Measurements from ENCODE around the gene LRP11. TPM values are rescaled to one million over a fixed set of nuclear protein-coding genes. Genes with fewer than 3 reads are reported as not detected.

The LRP11 gene
- total and polyA plus RNA-seq, 2 of the 13 experiments (the other 11 are each of a cell fraction or from before 2014, with no cell fraction given): 32.4 to 48.9 TPM

GRCh38 chr6:149872233-149872632 is 8.1 kb upstream of the LRP11 start:
- peaks cover 18% of the 10 kb centered on the region for H3K4me1 ChIP-seq (ENCODE audit: insufficient read depth, low read length)
- ChIA-PET CTCF (ENCODE audit: low intra/inter-chr PET ratio, low total read pairs) (no interaction called here), POLR2A (no interaction called here)
- no peaks in the 10 kb centered on the region for H3K9me3 ChIP-seq (ENCODE audit: low read length)
- H3K4me3 ChIP-seq (replicated peaks in 1 of 3; ENCODE audit: insufficient read depth in 1 of 3, low read depth in 2 of 3, low read length in 3 of 3): no peak overlapping the region
- DNase-seq (ENCODE audit: low spot score) (no peak), ATAC-seq (no peak), FAIRE-seq (no peak)
- no peak overlapping the region for H3K27ac ChIP-seq (ENCODE audit: extremely low read length, insufficient read depth, low read length)
- in situ Hi-C loops (cut with HindIII; ENCODE audit: extremely low pct_ligation_motif_present, low pct_unique_long_range_greater_than_20kb): no loop called here
- no peak overlapping the region for H3K9ac ChIP-seq (ENCODE audit: insufficient read depth, low read depth, low read length)
- H3K79me2 ChIP-seq (ENCODE audit: insufficient read depth, low read length): no peaks in the 10 kb centered on the region
- H2AFZ ChIP-seq (ENCODE audit: low read length): no peak overlapping the region
- no peak overlapping the region for H3K4me2 ChIP-seq (ENCODE audit: low read depth, low read length)
- peaks cover 1 to 11% of the 10 kb centered on the region in 2 experiments; a peak in 2 of 5 replicates for H3K27me3 ChIP-seq (ENCODE audit: control insufficient read depth in 1 of 2, insufficient read depth in 2 of 2, low read length in 2 of 2)
- H3K36me3 ChIP-seq (replicated peaks in 1 of 2; ENCODE audit: control insufficient read depth in 1 of 2, insufficient read depth in 2 of 2, low read length in 2 of 2): no peaks in the 10 kb centered on the region
- WGBS (ENCODE audit: low lambda C conversion rate): 19% methylated on average over 1 of the region's 1 CpG
- no TSS peak for BruUV-seq (replicated peaks)
- intact Hi-C loops (cut with micrococcal nuclease; ENCODE audit: unreplicated experiment): no loop called here
- no peaks in the 10 kb centered on the region for H4K20me1 ChIP-seq (ENCODE audit: insufficient read depth, low read length)
- TF ChIP-seq SP2 (CRISPR knock-in tag; IDR thresholded peaks at IDR 0.05): no peak

DNA sequence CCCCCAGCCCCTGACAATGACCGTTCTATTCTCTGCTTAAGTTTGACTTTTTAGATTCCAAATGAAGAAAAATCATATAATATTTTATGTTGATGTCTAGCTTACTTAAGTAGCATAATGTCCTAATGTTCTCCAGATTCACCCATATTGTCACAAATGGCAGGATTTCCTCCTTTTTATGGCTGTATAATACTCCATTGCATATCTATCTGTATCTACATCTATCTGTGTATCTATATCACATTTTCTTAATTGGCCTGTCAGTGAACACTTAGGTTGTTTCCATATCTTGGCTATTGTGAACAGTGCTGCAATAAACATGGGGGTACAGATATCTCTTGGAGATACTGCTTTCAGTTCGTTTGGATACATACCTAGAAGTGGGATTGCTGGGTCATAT is 7.0 kb upstream of the LRP11 start:
- no peak overlapping the region for H2AFZ ChIP-seq (ENCODE audit: low read length)
- no peak overlapping the region for H3K27ac ChIP-seq (ENCODE audit: extremely low read length, insufficient read depth, low read length)
- CTCF ChIA-PET (ENCODE audit: low intra/inter-chr PET ratio, low total read pairs): no interaction called here
- in situ Hi-C loops (cut with HindIII; ENCODE audit: extremely low pct_ligation_motif_present, low pct_unique_long_range_greater_than_20kb) (no loop called here), intact Hi-C loops (cut with micrococcal nuclease; ENCODE audit: unreplicated experiment) (no loop called here)
- ATAC-seq (no peak), DNase-seq (ENCODE audit: low spot score) (no peak), FAIRE-seq (no peak)
- H3K27me3 ChIP-seq (ENCODE audit: control insufficient read depth in 1 of 2, insufficient read depth in 2 of 2, low read length in 2 of 2): peaks cover 0 to 11% of the 10 kb centered on the region in 2 experiments; a peak in 2 of 5 replicates
- no peak overlapping the region for H3K4me2 ChIP-seq (ENCODE audit: low read depth, low read length)
- no peaks in the 10 kb centered on the region for H3K9me3 ChIP-seq (ENCODE audit: low read length)
- no peak overlapping the region for H3K4me3 ChIP-seq (replicated peaks in 1 of 3; ENCODE audit: insufficient read depth in 1 of 3, low read depth in 2 of 3, low read length in 3 of 3)
- H3K36me3 ChIP-seq (replicated peaks in 1 of 2; ENCODE audit: control insufficient read depth in 1 of 2, insufficient read depth in 2 of 2, low read length in 2 of 2): no peaks in the 10 kb centered on the region
- no TSS peak for BruUV-seq (replicated peaks)
- 13% methylated on average over 2 of the region's 2 CpGs for WGBS (ENCODE audit: low lambda C conversion rate)
- POLR2A ChIA-PET: no interaction called here
- no peaks in the 10 kb centered on the region for H3K79me2 ChIP-seq (ENCODE audit: insufficient read depth, low read length)
- H3K9ac ChIP-seq (ENCODE audit: insufficient read depth, low read depth, low read length): no peak overlapping the region
- H4K20me1 ChIP-seq (ENCODE audit: insufficient read depth, low read length): no peaks in the 10 kb centered on the region
- peaks cover 18% of the 10 kb centered on the region for H3K4me1 ChIP-seq (ENCODE audit: insufficient read depth, low read length)
- TF ChIP-seq MEIS1 (CRISPR knock-in tag; IDR thresholded peaks at IDR 0.05; ENCODE audit: borderline replicate concordance) (no peak), RARA (CRISPR knock-in tag; IDR thresholded peaks at IDR 0.05) (no peak), MTA1 (CRISPR knock-in tag; IDR thresholded peaks at IDR 0.05; ENCODE audit: borderline replicate concordance) (no peak), E2F1 (CRISPR knock-in tag; IDR thresholded peaks at IDR 0.05) (no peak), ZNF12 (CRISPR knock-in tag; IDR thresholded peaks at IDR 0.05) (no peak), DMAP1 (CRISPR knock-in tag; IDR thresholded peaks at IDR 0.05) (no peak), NFAT5 (CRISPR knock-in tag; IDR thresholded peaks at IDR 0.05) (no peak), ZNF589 (CRISPR knock-in tag; conservative IDR thresholded peaks at IDR 0.05) (no peak)
- TF ChIP-seq, protein P1, sequence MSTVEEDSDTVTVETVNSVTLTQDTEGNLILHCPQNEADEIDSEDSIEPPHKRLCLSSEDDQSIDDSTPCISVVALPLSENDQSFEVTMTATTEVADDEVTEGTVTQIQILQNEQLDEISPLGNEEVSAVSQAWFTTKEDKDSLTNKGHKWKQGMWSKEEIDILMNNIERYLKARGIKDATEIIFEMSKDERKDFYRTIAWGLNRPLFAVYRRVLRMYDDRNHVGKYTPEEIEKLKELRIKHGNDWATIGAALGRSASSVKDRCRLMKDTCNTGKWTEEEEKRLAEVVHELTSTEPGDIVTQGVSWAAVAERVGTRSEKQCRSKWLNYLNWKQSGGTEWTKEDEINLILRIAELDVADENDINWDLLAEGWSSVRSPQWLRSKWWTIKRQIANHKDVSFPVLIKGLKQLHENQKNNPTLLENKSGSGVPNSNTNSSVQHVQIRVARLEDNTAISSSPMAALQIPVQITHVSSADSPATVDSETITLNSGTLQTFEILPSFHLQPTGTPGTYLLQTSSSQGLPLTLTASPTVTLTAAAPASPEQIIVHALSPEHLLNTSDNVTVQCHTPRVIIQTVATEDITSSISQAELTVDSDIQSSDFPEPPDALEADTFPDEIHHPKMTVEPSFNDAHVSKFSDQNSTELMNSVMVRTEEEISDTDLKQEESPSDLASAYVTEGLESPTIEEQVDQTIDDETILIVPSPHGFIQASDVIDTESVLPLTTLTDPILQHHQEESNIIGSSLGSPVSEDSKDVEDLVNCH (CRISPR knock-in tag; IDR thresholded peaks at IDR 0.05): no peak
